HG03469 (cell line): ENCODE results near the gene ELMOD3.
"Not testable (repeated sequence)": the region's sequence is repeated elsewhere in the genome, so short reads cannot be mapped to it uniquely, and the experiment has no call there.

Source experiments
- ATAC-seq: cut with Tn5 transposase; IDR thresholded peaks from one replicate; pipeline ENCODE4 v1.9.1; 2021; ENCODE audit warnings: mild to moderate bottlenecking, moderate library complexity, moderate number of reproducible peaks; ENCODE audit not compliant: unreplicated experiment

Gene ELMOD3

GRCh38 chr2:85400541-85401463 lies 46.2 kb downstream of the ELMOD3 start:
- ATAC-seq: no peak

- no peak for ATAC-seq
Measured at GRCh38 chr2:85401464-85401805, 46.9 kb downstream of the ELMOD3 start.

GRCh38 chr2:85401844-85402243 lies 47.3 kb downstream of the ELMOD3 start:
- no peak for ATAC-seq

- peak; percentile 39 for ATAC-seq
Measured at GRCh38 chr2:85405201-85406059, 50.9 kb downstream of the ELMOD3 start.

GRCh38 chr2:85409845-85410583 lies 55.4 kb downstream of the ELMOD3 start, which contains the start of gene CAPG:
Gene CAPG, minus strand, starts transcription at chr2:85410366. Its CDS starts 8,221 bp downstream, at chr2:85402145.
- peak; percentile 31 for ATAC-seq

GRCh38 chr2:85410584-85411404 lies 56.2 kb downstream of the ELMOD3 start:
- no peak for ATAC-seq

- ATAC-seq: no peak
Measured at GRCh38 chr2:85411405-85411748, 56.8 kb downstream of the ELMOD3 start.

GRCh38 chr2:85413592-85414420 lies 59.2 kb downstream of the ELMOD3 start:
- ATAC-seq: no peak

- ATAC-seq: not testable (repeated sequence)
Measured at GRCh38 chr2:85414421-85414759, 59.8 kb downstream of the ELMOD3 start.

- ATAC-seq: no peak
Measured at GRCh38 chr2:85414761-85415553, 60.4 kb downstream of the ELMOD3 start.

GRCh38 chr2:85415980-85416650 lies 61.5 kb downstream of the ELMOD3 start:
- no peak for ATAC-seq

GRCh38 chr2:85418132-85419008 lies 63.8 kb downstream of the ELMOD3 start, which contains the start of gene SH2D6:
Gene SH2D6, plus strand, starts transcription at chr2:85418714. Its CDS starts 10,752 bp downstream, at chr2:85429466.
- ATAC-seq: peak; percentile 65

- no peak for ATAC-seq
Measured at GRCh38 chr2:85419009-85419675, 64.6 kb downstream of the ELMOD3 start.

- peak; percentile 55 for ATAC-seq
Measured at GRCh38 chr2:85420536-85421259, 66.1 kb downstream of the ELMOD3 start.

- ATAC-seq: no peak
Measured at GRCh38 chr2:85421260-85422071, 66.9 kb downstream of the ELMOD3 start.
